Measurements from ENCODE around the gene PLXDC2. TPM values are rescaled to one million over a fixed set of nuclear protein-coding genes. Genes with fewer than 3 reads are reported as not detected.

Gene PLXDC2
- total RNA-seq, 3 donors from 2014 or later (not counting 1 experiment from before 2014, with no cell fraction given): 16.9 to 22.9 (median 21.6) TPM

DNA sequence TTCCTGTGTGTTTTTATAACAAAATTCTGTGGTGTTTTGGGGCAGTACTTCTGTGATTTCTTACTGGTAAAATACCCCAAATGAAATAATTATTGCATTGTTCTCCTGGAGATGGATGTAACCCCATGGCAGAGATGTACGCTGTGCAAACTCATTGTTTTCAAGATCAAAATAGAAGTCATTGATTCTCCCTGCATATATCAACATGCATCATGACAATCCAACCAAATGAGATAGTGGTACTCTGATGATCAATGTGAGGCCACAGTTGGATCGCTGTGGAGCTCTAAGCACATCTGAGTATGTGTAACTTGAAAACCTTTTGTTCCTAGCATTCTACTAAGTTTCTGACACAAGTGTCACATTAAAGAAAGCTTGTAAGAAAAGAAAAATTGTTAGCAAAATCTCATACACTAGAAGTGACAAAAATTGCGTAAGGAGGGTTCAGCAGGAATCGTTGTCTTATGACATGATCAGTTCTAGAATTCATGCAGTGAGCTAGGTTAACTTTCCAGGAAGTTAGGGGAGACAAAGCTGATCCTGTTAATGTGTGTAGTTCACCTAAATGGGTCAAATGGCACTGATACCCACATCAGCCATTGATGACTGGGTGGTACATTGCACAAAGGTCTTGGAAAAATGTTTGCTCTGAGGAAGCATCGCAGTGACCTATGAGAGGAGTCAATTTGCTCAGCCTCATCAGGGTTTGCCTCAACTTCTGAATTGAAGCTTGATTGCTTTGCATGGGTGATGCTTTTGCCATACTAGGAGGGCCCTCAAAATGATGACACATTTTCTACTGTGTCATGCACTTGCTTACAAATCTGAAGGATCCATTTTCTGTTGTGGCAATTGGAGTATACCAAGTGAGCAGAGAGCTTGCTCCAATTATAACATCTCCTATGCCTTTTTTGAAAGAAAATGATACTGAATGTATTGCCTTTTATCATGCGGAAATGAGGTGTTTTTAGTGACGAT, 145.1 kb downstream of the PLXDC2 start:
- no peaks in the 10 kb centered on the region for H3K9me3 ChIP-seq (ENCODE audit: control insufficient read depth, insufficient read depth, low read length)
- 92% methylated on average over 7 of the region's 7 CpGs for WGBS (ENCODE audit: insufficient coverage)
- H3K4me1 ChIP-seq (ENCODE audit: control insufficient read depth, insufficient read depth, low read length): no peaks in the 10 kb centered on the region
- no peak for DNase-seq
- no peak overlapping the region for H3K27ac ChIP-seq (ENCODE audit: low read length)
- no peak overlapping the region for H3K27ac Mint-ChIP-seq
- H3K27me3 ChIP-seq (ENCODE audit: control insufficient read depth, insufficient read depth, low read length): no peaks in the 10 kb centered on the region
- H3K36me3 Mint-ChIP-seq: no peaks in the 10 kb centered on the region
- no peaks in the 10 kb centered on the region for H3K9me3 Mint-ChIP-seq
- H3K4me3 ChIP-seq (ENCODE audit: low read length): no peak overlapping the region
- H3K27me3 Mint-ChIP-seq (ENCODE audit: low read depth in 2 of 2): no peaks in the 10 kb centered on the region
- TF ChIP-seq, protein P1, sequence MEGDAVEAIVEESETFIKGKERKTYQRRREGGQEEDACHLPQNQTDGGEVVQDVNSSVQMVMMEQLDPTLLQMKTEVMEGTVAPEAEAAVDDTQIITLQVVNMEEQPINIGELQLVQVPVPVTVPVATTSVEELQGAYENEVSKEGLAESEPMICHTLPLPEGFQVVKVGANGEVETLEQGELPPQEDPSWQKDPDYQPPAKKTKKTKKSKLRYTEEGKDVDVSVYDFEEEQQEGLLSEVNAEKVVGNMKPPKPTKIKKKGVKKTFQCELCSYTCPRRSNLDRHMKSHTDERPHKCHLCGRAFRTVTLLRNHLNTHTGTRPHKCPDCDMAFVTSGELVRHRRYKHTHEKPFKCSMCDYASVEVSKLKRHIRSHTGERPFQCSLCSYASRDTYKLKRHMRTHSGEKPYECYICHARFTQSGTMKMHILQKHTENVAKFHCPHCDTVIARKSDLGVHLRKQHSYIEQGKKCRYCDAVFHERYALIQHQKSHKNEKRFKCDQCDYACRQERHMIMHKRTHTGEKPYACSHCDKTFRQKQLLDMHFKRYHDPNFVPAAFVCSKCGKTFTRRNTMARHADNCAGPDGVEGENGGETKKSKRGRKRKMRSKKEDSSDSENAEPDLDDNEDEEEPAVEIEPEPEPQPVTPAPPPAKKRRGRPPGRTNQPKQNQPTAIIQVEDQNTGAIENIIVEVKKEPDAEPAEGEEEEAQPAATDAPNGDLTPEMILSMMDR (IDR thresholded peaks at IDR 0.05): no peak
- intact Hi-C loops (cut with micrococcal nuclease): no loop called here
- no peak overlapping the region for H3K4me3 Mint-ChIP-seq
- no peak for ATAC-seq
- peaks cover 34 to 36% of the 10 kb centered on the region in 2 donors for H3K4me1 Mint-ChIP-seq
- no peaks in the 10 kb centered on the region for H3K36me3 ChIP-seq (ENCODE audit: control insufficient read depth, insufficient read depth, low read length)

DNA sequence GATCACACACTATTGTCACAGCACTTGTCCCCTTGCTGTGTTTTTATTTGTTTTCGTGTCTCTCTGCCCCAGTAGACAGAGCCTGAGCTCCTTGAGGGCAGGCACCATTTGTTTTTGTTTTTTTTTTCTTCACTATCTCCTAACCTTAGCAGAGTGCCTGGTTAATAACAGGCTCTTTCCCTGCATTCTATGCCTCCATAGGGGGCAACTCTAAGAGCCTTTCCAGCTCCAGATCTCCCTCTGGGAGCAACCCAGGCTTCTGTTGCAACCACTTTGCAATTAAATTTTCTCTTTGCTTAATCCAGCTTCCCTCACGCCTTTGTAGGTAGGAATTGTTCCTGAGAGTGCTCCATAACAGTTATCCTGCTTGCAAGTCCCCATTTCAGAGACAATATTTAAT, 148.4 kb downstream of the PLXDC2 start:
- DNase-seq: no peak
- WGBS (ENCODE audit: insufficient coverage): 79% methylated on average over 1 of the region's 2 CpGs
- Histone ChIP-seq H3K4me1 (ENCODE audit: control insufficient read depth, insufficient read depth, low read length) (no peaks in the 10 kb centered on the region), H3K27ac (ENCODE audit: low read length) (no peak overlapping the region), H3K36me3 (ENCODE audit: control insufficient read depth, insufficient read depth, low read length) (no peaks in the 10 kb centered on the region), H3K9me3 (ENCODE audit: control insufficient read depth, insufficient read depth, low read length) (no peaks in the 10 kb centered on the region), H3K4me3 (ENCODE audit: low read length) (no peak overlapping the region), H3K27me3 (ENCODE audit: control insufficient read depth, insufficient read depth, low read length) (no peaks in the 10 kb centered on the region)
- TF ChIP-seq, protein P1 (IDR thresholded peaks at IDR 0.05): no peak
- Mint-ChIP-seq H3K4me1 (peaks cover 16 to 18% of the 10 kb centered on the region in 2 donors), H3K27ac (no peak overlapping the region), H3K36me3 (no peaks in the 10 kb centered on the region), H3K4me3 (no peak overlapping the region), H3K27me3 (ENCODE audit: low read depth in 2 of 2) (no peaks in the 10 kb centered on the region), H3K9me3 (no peaks in the 10 kb centered on the region)
- intact Hi-C loops (cut with micrococcal nuclease): no loop called here
- ATAC-seq: no peak

DNA sequence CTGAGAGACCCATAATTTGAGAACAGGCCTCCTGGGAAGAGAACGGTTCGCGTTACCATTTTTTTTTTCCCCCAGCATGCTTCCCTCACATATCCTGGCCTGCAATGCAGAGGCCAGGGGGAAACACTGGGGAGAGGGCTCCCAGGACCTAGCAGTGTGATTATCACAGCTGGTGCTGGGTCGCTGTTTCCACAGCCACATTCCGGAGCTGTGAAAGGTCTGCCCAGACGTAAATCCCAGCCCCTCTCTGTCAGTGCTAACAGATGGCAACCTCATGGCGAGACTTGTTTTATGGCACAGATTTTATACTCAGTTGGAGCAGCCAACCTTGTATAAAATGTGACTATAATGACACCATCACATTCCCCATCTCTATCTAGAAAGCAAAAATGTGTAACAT, 150.5 kb downstream of the PLXDC2 start:
- TF ChIP-seq, protein P1 (IDR thresholded peaks at IDR 0.05): no peak
- Histone ChIP-seq H3K27me3 (ENCODE audit: control insufficient read depth, insufficient read depth, low read length) (no peaks in the 10 kb centered on the region), H3K4me3 (ENCODE audit: low read length) (no peak overlapping the region), H3K9me3 (ENCODE audit: control insufficient read depth, insufficient read depth, low read length) (no peaks in the 10 kb centered on the region), H3K4me1 (ENCODE audit: control insufficient read depth, insufficient read depth, low read length) (no peaks in the 10 kb centered on the region), H3K27ac (ENCODE audit: low read length) (no peak overlapping the region), H3K36me3 (ENCODE audit: control insufficient read depth, insufficient read depth, low read length) (no peaks in the 10 kb centered on the region)
- WGBS (ENCODE audit: insufficient coverage): 94% methylated on average over 7 of the region's 7 CpGs
- no peak overlapping the region for H3K27ac Mint-ChIP-seq
- no peaks in the 10 kb centered on the region for H3K9me3 Mint-ChIP-seq
- peaks cover 0 to 2% of the 10 kb centered on the region in 2 donors for H3K4me1 Mint-ChIP-seq
- ATAC-seq (no peak), DNase-seq (no peak)
- intact Hi-C loops (cut with micrococcal nuclease): no loop called here
- no peaks in the 10 kb centered on the region for H3K27me3 Mint-ChIP-seq (ENCODE audit: low read depth in 2 of 2)
- H3K4me3 Mint-ChIP-seq: no peak overlapping the region
- no peaks in the 10 kb centered on the region for H3K36me3 Mint-ChIP-seq

Data from natural killer cell (primary cell).